Endodermal cell (in vitro differentiated cells): Measurements from ENCODE around the gene EMX2. TPM values are rescaled to one million over a fixed set of nuclear protein-coding genes. Genes with fewer than 3 reads are reported as not detected.

ENCODE experiments used
- DNase-seq: peaks from one replicate; pipeline ENCODE4 v3.0.0-alpha.2; 2017
- H3K27ac ChIP-seq: 2 replicates; pipeline ENCODE4 v1.5.1; 2013; ENCODE audit warnings: mild to moderate bottlenecking, low read depth, low read length, moderate library complexity
- H3K27me3 ChIP-seq: 2 replicates; pipeline ENCODE4 v1.6.1; 2013; ENCODE audit warnings: mild to moderate bottlenecking, low read length, moderate library complexity; ENCODE audit not compliant: insufficient read depth, control insufficient read depth, poor library complexity, severe bottlenecking
- H3K36me3 ChIP-seq: 2 replicates; pipeline ENCODE4 v1.7.0; 2013; ENCODE audit warnings: mild to moderate bottlenecking, low read length, moderate library complexity; ENCODE audit not compliant: control insufficient read depth, insufficient read depth
- H3K4me1 ChIP-seq: one replicate; pipeline ENCODE4 v1.7.0; 2013; ENCODE audit warnings: low read length; ENCODE audit not compliant: control insufficient read depth, insufficient read depth
- H3K4me3 ChIP-seq: 2 replicates; pipeline ENCODE4 v1.5.1; 2013; ENCODE audit warnings: mild to moderate bottlenecking, low read length, moderate library complexity
- H3K9ac ChIP-seq: 2 replicates; pipeline ENCODE4 v1.6.1; 2013; ENCODE audit warnings: mild to moderate bottlenecking, low read length, moderate library complexity; ENCODE audit not compliant: poor library complexity, severe bottlenecking; ENCODE audit errors: extremely low read depth
- H3K9me3 ChIP-seq: 2 replicates; pipeline ENCODE4 v1.6.1; 2013; ENCODE audit warnings: mild to moderate bottlenecking, low read length, moderate library complexity; ENCODE audit not compliant: control insufficient read depth
- H3K27ac Mint-ChIP-seq: 2 replicates; pipeline ENCODE4 v1.8.0; 2020; ENCODE audit warnings: mixed read lengths
- H3K27me3 Mint-ChIP-seq: 2 replicates; pipeline ENCODE4 v1.8.0; 2021; ENCODE audit warnings: mild to moderate bottlenecking, mixed read lengths; ENCODE audit not compliant: insufficient read depth
- H3K36me3 Mint-ChIP-seq: 2 replicates; pipeline ENCODE4 v1.8.0; 2020; ENCODE audit warnings: low read depth, mixed read lengths
- H3K4me1 Mint-ChIP-seq: 2 replicates; pipeline ENCODE4 v1.8.0; 2020; ENCODE audit warnings: mixed read lengths
- H3K4me3 Mint-ChIP-seq: 2 replicates; pipeline ENCODE4 v1.8.0; 2020; ENCODE audit warnings: mild to moderate bottlenecking, moderate library complexity, mixed read lengths
- H3K9me3 Mint-ChIP-seq: 2 replicates; pipeline ENCODE4 v1.8.0; 2020; ENCODE audit warnings: mild to moderate bottlenecking, mixed read lengths
- WGBS, 2 experiments: methylation state at CpG; one replicate each; pipeline versions ENCODE4 v1.1.5 to v1.1.7; 2013; ENCODE audit warnings: missing lambda C conversion rate in 2 of 2, mixed read lengths in 1 of 2; ENCODE audit not compliant: insufficient coverage in 1 of 2, insufficient read length in 1 of 2; 5-methylcytosine and 5-hydroxymethylcytosine counted together
- total RNA-seq, 2 donors: library from RNA; stranded (reverse); fragmentation: NEBNext Ultra II Directional in 1 of 2; extraction: Animal tissue kit (Norgen Biotek cat#: 25700) in 1 of 2; gene quantifications; 2 replicates in 1 of 2; 3 replicates in 1 of 2; pipeline ENCODE4 v1.2.1, GENCODE V29; 2021
- TF ChIP-seq, protein P1 (sequence below): fragments of 200-600 bp; sonication (generic); conservative IDR thresholded peaks from 2 replicates; pipeline ENCODE4 v1.5.0; 2021; ENCODE audit warnings: antibody characterized with exemption, mild to moderate bottlenecking

EMX2 gene
- total RNA-seq, 2 donors from 2014 or later = 0.18 TPM; not detected in 1

DNA sequence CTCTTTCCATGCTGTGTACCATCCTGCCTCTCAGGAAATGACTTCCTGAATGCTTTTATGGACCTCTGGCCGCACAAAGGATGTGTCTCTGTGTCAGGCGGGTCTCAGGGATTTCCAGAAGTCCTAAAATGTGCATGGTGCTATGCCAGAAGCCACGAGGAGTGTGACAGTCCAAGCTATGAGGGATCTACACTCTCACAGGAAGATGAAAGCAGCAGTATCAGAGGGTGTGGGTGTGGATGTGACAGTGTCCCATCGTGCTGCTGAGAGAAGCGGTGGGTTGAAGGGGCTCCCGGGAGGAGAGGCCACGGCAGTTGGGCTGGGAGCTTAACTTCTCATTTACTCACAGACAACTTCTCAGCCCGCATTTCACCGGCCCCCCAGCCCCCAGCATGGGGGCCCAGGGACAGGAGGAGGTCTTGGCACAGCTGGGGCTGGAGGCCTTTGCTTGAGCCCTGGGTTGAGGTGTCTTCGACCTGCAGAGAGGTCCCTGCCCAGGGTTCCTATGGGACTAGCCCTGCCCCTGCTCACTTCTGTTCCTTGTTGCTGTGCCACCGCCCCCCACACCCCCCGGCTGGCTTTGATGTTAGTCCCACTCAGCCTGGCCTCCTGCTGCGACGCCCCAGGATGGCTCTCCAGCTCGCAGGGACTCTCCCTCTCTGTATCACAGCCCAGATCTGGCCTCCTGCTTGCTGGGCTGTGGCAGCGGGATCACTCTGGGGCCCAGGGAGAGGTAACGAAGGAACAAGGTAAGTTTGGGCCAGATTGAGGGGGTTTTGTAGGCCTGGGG is 30.8 kb upstream of the EMX2 start:
- H3K4me1 Mint-ChIP-seq = no peaks in the 10 kb centered on the region

GRCh38 chr10:117514971-117515370 is 27.6 kb upstream of the EMX2 start:
- Mint-ChIP-seq H3K4me3 (no peak overlapping the region), H3K27me3 (peaks cover 41% of the 10 kb centered on the region), H3K27ac (no peak overlapping the region), H3K9me3 (no peaks in the 10 kb centered on the region), H3K36me3 (no peaks in the 10 kb centered on the region), H3K4me1 (peaks cover 4% of the 10 kb centered on the region)
- Histone ChIP-seq H3K4me1 (no peaks in the 10 kb centered on the region), H3K4me3 (no peak overlapping the region), H3K9me3 (no peaks in the 10 kb centered on the region), H3K9ac (no peak overlapping the region), H3K27ac (no peak overlapping the region), H3K27me3 (peaks cover 15% of the 10 kb centered on the region), H3K36me3 (no peaks in the 10 kb centered on the region)
- TF ChIP-seq, protein P1, sequence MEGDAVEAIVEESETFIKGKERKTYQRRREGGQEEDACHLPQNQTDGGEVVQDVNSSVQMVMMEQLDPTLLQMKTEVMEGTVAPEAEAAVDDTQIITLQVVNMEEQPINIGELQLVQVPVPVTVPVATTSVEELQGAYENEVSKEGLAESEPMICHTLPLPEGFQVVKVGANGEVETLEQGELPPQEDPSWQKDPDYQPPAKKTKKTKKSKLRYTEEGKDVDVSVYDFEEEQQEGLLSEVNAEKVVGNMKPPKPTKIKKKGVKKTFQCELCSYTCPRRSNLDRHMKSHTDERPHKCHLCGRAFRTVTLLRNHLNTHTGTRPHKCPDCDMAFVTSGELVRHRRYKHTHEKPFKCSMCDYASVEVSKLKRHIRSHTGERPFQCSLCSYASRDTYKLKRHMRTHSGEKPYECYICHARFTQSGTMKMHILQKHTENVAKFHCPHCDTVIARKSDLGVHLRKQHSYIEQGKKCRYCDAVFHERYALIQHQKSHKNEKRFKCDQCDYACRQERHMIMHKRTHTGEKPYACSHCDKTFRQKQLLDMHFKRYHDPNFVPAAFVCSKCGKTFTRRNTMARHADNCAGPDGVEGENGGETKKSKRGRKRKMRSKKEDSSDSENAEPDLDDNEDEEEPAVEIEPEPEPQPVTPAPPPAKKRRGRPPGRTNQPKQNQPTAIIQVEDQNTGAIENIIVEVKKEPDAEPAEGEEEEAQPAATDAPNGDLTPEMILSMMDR = no peak
- 87 to 100% methylated on average over 2 to 5 of the region's 5 CpGs for WGBS, 2 experiments
- DNase-seq = peak; percentile 11

More for the DNA sequence above, 30.8 kb upstream of the EMX2 start:
- no peak overlapping the region for H3K27ac ChIP-seq
- Mint-ChIP-seq H3K36me3 (no peaks in the 10 kb centered on the region), H3K27me3 (peaks cover 46% of the 10 kb centered on the region), H3K27ac (no peak overlapping the region), H3K4me3 (no peak overlapping the region), H3K9me3 (no peaks in the 10 kb centered on the region)
- no peaks in the 10 kb centered on the region for H3K9me3 ChIP-seq
- WGBS, 2 experiments = 87 to 93% methylated on average over 4 to 17 of the region's 17 CpGs
- H3K4me3 ChIP-seq = no peak overlapping the region
- TF ChIP-seq, protein P1 = no peak
- H3K9ac ChIP-seq = no peak overlapping the region
- H3K4me1 ChIP-seq = no peaks in the 10 kb centered on the region
- H3K36me3 ChIP-seq = no peaks in the 10 kb centered on the region
- peaks cover 21% of the 10 kb centered on the region for H3K27me3 ChIP-seq
- DNase-seq = peak; percentile 33

GRCh38 chr10:117516681-117517080 is 25.9 kb upstream of the EMX2 start:
- Mint-ChIP-seq H3K27me3 (peaks cover 48% of the 10 kb centered on the region), H3K27ac (no peak overlapping the region), H3K36me3 (no peaks in the 10 kb centered on the region), H3K4me1 (peaks cover 4% of the 10 kb centered on the region), H3K9me3 (no peaks in the 10 kb centered on the region), H3K4me3 (no peak overlapping the region)
- no peaks in the 10 kb centered on the region for H3K4me1 ChIP-seq
- no peak overlapping the region for H3K9ac ChIP-seq
- no peak overlapping the region for H3K27ac ChIP-seq
- TF ChIP-seq, protein P1 = no peak
- no peak overlapping the region for H3K4me3 ChIP-seq
- 90 to 93% methylated on average over 6 of the region's 6 CpGs for WGBS, 2 experiments
- H3K27me3 ChIP-seq = peaks cover 30% of the 10 kb centered on the region
- no peak for DNase-seq
- no peaks in the 10 kb centered on the region for H3K36me3 ChIP-seq
- H3K9me3 ChIP-seq = no peaks in the 10 kb centered on the region
